ENCODE measurements around the gene KCNG2.

DNA sequence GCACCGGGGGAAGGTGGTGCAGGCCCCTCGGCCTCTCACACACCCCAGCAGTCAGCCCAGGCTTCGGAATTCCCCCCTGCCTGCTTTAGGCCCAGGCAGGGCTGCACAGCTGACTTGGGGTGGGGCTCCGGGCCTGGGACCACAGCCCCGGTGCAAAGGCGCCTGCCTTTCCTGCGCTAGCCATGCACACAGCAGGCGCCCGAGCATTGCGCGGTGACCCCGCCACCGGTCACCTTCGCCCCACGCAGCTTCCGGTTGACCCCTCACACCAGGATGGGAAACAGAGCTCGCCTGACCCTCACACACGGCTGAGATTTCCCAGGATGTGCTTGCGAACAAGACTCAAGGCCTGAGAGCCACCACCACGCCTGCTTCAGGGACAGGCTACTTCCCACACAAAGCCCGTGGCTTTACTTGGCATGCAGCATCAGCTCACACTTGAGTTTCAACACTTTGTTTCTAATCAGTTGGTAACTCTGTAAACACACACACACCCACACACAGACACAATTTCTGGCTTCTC, 107.7 kb downstream of the KCNG2 start:
- TF ChIP-seq, protein P1, sequence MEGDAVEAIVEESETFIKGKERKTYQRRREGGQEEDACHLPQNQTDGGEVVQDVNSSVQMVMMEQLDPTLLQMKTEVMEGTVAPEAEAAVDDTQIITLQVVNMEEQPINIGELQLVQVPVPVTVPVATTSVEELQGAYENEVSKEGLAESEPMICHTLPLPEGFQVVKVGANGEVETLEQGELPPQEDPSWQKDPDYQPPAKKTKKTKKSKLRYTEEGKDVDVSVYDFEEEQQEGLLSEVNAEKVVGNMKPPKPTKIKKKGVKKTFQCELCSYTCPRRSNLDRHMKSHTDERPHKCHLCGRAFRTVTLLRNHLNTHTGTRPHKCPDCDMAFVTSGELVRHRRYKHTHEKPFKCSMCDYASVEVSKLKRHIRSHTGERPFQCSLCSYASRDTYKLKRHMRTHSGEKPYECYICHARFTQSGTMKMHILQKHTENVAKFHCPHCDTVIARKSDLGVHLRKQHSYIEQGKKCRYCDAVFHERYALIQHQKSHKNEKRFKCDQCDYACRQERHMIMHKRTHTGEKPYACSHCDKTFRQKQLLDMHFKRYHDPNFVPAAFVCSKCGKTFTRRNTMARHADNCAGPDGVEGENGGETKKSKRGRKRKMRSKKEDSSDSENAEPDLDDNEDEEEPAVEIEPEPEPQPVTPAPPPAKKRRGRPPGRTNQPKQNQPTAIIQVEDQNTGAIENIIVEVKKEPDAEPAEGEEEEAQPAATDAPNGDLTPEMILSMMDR (IDR thresholded peaks at IDR 0.05; ENCODE audit: low read depth, low read length, missing input control): no peak
- TF ChIP-seq, protein P2, sequence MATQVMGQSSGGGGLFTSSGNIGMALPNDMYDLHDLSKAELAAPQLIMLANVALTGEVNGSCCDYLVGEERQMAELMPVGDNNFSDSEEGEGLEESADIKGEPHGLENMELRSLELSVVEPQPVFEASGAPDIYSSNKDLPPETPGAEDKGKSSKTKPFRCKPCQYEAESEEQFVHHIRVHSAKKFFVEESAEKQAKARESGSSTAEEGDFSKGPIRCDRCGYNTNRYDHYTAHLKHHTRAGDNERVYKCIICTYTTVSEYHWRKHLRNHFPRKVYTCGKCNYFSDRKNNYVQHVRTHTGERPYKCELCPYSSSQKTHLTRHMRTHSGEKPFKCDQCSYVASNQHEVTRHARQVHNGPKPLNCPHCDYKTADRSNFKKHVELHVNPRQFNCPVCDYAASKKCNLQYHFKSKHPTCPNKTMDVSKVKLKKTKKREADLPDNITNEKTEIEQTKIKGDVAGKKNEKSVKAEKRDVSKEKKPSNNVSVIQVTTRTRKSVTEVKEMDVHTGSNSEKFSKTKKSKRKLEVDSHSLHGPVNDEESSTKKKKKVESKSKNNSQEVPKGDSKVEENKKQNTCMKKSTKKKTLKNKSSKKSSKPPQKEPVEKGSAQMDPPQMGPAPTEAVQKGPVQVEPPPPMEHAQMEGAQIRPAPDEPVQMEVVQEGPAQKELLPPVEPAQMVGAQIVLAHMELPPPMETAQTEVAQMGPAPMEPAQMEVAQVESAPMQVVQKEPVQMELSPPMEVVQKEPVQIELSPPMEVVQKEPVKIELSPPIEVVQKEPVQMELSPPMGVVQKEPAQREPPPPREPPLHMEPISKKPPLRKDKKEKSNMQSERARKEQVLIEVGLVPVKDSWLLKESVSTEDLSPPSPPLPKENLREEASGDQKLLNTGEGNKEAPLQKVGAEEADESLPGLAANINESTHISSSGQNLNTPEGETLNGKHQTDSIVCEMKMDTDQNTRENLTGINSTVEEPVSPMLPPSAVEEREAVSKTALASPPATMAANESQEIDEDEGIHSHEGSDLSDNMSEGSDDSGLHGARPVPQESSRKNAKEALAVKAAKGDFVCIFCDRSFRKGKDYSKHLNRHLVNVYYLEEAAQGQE (IDR thresholded peaks at IDR 0.05): no peak
- TF ChIP-seq, protein P3, sequence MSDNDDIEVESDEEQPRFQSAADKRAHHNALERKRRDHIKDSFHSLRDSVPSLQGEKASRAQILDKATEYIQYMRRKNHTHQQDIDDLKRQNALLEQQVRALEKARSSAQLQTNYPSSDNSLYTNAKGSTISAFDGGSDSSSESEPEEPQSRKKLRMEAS (IDR thresholded peaks at IDR 0.05): no peak
- TF ChIP-seq GABPA (IDR thresholded peaks at IDR 0.05 in 1 of 2, conservative IDR thresholded peaks at IDR 0.05 in 1 of 2) (no peak), SP1 (IDR thresholded peaks at IDR 0.05) (no peak), NR2F2 (IDR thresholded peaks at IDR 0.05) (no peak), TAF1 (conservative IDR thresholded peaks at IDR 0.05) (no peak), YY1 (IDR thresholded peaks at IDR 0.05) (no peak)
- TF ChIP-seq, protein P4, sequence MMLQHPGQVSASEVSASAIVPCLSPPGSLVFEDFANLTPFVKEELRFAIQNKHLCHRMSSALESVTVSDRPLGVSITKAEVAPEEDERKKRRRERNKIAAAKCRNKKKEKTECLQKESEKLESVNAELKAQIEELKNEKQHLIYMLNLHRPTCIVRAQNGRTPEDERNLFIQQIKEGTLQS (IDR thresholded peaks at IDR 0.05): no peak
- TF ChIP-seq, protein P5, sequence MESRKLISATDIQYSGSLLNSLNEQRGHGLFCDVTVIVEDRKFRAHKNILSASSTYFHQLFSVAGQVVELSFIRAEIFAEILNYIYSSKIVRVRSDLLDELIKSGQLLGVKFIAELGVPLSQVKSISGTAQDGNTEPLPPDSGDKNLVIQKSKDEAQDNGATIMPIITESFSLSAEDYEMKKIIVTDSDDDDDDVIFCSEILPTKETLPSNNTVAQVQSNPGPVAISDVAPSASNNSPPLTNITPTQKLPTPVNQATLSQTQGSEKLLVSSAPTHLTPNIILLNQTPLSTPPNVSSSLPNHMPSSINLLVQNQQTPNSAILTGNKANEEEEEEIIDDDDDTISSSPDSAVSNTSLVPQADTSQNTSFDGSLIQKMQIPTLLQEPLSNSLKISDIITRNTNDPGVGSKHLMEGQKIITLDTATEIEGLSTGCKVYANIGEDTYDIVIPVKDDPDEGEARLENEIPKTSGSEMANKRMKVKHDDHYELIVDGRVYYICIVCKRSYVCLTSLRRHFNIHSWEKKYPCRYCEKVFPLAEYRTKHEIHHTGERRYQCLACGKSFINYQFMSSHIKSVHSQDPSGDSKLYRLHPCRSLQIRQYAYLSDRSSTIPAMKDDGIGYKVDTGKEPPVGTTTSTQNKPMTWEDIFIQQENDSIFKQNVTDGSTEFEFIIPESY (IDR thresholded peaks at IDR 0.05): no peak

Data from liver (tissue), 3 donors.